ENCODE measurements around the gene TBC1D22B.
A peak's percentile ranks its signal among the peaks of the same experiment; 100 is the strongest.
"Not testable (repeated sequence)": the region's sequence is repeated elsewhere in the genome, so short reads cannot be mapped to it uniquely, and the experiment has no call there.

TBC1D22B gene

GRCh38 chr6:37338317-37338716 is 80.7 kb downstream of the TBC1D22B start:
- CTCF ChIA-PET; H3K27ac ChIP-seq (ENCODE audit: extremely low read depth, low read depth, low read length); H3K9me3 ChIP-seq (ENCODE audit: control insufficient read depth, insufficient read depth, low read depth, low read length); H3K36me3 ChIP-seq (ENCODE audit: control insufficient read depth in 2 of 2, insufficient read depth in 1 of 2, low read length in 2 of 2); POLR2A ChIA-PET; H3K4me3 ChIP-seq (ENCODE audit: low read depth, low read length); H3K4me1 ChIP-seq (ENCODE audit: control insufficient read depth, insufficient read depth, low read length): not testable (repeated sequence)
- TF ChIP-seq ZNF580 (tag by site-specific recombination; IDR thresholded peaks at IDR 0.05) (0 out of 2 replicates have a peak, but pooled peaks have one; percentile 19), ZNF146 (tag by site-specific recombination; IDR thresholded peaks at IDR 0.05) (peak; percentile 96)

GRCh38 chr6:37338745-37339255 is 81.2 kb downstream of the TBC1D22B start:
- Histone ChIP-seq H3K4me3 (ENCODE audit: low read depth, low read length) (no peak overlapping the region), H3K36me3 (ENCODE audit: control insufficient read depth in 2 of 2, insufficient read depth in 1 of 2, low read length in 2 of 2) (no peaks in the 10 kb centered on the region; a peak in 1 of 3 replicates), H3K4me1 (ENCODE audit: control insufficient read depth, insufficient read depth, low read length) (peaks cover 3% of the 10 kb centered on the region; the same call in 1 of the 2 replicates), H3K27ac (ENCODE audit: extremely low read depth, low read depth, low read length) (no peak overlapping the region), H3K9me3 (ENCODE audit: control insufficient read depth, insufficient read depth, low read depth, low read length) (no peaks in the 10 kb centered on the region)
- TF ChIP-seq ZNF311 (tag by site-specific recombination; IDR thresholded peaks at IDR 0.05; ENCODE audit: borderline replicate concordance) (no peak), RBAK (tag by site-specific recombination; IDR thresholded peaks at IDR 0.05) (no peak), ZNF658 (tag by site-specific recombination; IDR thresholded peaks at IDR 0.05) (no peak), ZBTB20 (tag by site-specific recombination; IDR thresholded peaks at IDR 0.05) (no peak), ZNF214 (tag by site-specific recombination; IDR thresholded peaks at IDR 0.05; ENCODE audit: borderline replicate concordance) (no peak), ATF2 (tag by site-specific recombination; IDR thresholded peaks at IDR 0.05; ENCODE audit: low read depth) (no peak)
- ChIA-PET CTCF (interaction anchor here (1.2 kb wide), 1 partner anchor 13 kb away, joined by 5 read pairs; no protein-coding TSS in a partner anchor), POLR2A (no interaction called here)

- ChIA-PET POLR2A (no interaction called here), CTCF (interaction anchor here (0.8 to 1.2 kb wide), 2 partner anchors 14 kb away, joined by 4 to 5 read pairs; no protein-coding TSS in a partner anchor)
- H3K27ac ChIP-seq (ENCODE audit: extremely low read depth, low read depth, low read length): no peak overlapping the region
- TF ChIP-seq ZNF112 (tag by site-specific recombination; IDR thresholded peaks at IDR 0.05) (no peak), ZNF837 (tag by site-specific recombination; IDR thresholded peaks at IDR 0.05) (no peak), ZNF404 (tag by site-specific recombination; IDR thresholded peaks at IDR 0.05) (no peak), BCL11A (tag by site-specific recombination; IDR thresholded peaks at IDR 0.05; ENCODE audit: low read depth) (no peak), ZBTB11 (tag by site-specific recombination; conservative IDR thresholded peaks at IDR 0.05; ENCODE audit: low read depth) (no peak), ZNF677 (tag by site-specific recombination; IDR thresholded peaks at IDR 0.05) (no peak), ZNF449 (tag by site-specific recombination; IDR thresholded peaks at IDR 0.05) (no peak), IKZF3 (tag by site-specific recombination; IDR thresholded peaks at IDR 0.05) (no peak), MEIS1 (CRISPR knock-in tag; IDR thresholded peaks at IDR 0.05; ENCODE audit: borderline replicate concordance) (no peak), ZEB2 (tag by site-specific recombination; IDR thresholded peaks at IDR 0.05) (no peak), ZFP69B (tag by site-specific recombination; IDR thresholded peaks at IDR 0.05) (no peak), YY2 (tag by site-specific recombination; IDR thresholded peaks at IDR 0.05) (no peak), ZNF792 (tag by site-specific recombination; IDR thresholded peaks at IDR 0.05) (no peak), ZNF561 (tag by site-specific recombination; IDR thresholded peaks at IDR 0.05; ENCODE audit: borderline replicate concordance) (no peak), ZBTB48 (tag by site-specific recombination; IDR thresholded peaks at IDR 0.05) (no peak), ZNF394 (tag by site-specific recombination; IDR thresholded peaks at IDR 0.05; ENCODE audit: borderline replicate concordance) (no peak), ZNF423 (tag by site-specific recombination; IDR thresholded peaks at IDR 0.05) (no peak)
Measured at GRCh38 chr6:37339741-37340638, 82.4 kb downstream of the TBC1D22B start.

More at GRCh38 chr6:37339741-37340638, 82.4 kb downstream of the TBC1D22B start:
- Histone ChIP-seq H3K4me1 (ENCODE audit: control insufficient read depth, insufficient read depth, low read length) (peaks cover 3% of the 10 kb centered on the region; the same call in 1 of the 2 replicates), H3K4me3 (ENCODE audit: low read depth, low read length) (no peak overlapping the region), H3K36me3 (ENCODE audit: control insufficient read depth in 2 of 2, insufficient read depth in 1 of 2, low read length in 2 of 2) (no peaks in the 10 kb centered on the region), H3K9me3 (ENCODE audit: control insufficient read depth, insufficient read depth, low read depth, low read length) (no peaks in the 10 kb centered on the region)

All from HEK293 (cell line).